Stimulated activated CD8-positive, alpha-beta memory T cell treated with anti-CD3 and anti-CD28 coated beads, Interleukin-7, amount 100 ng/mL, for 1 hour (primary cell): ENCODE results near the gene OPCML.

ENCODE experiments used
- DNase-seq, 2 donors: peaks; one replicate each; pipeline ENCODE4 v3.0.0-alpha.2; 2020; ENCODE audit warnings: low read depth in 2 of 2

OPCML gene

GRCh38 chr11:133541021-133541719 lies 8.9 kb upstream of the OPCML start:
- DNase-seq, result no peak

GRCh38 chr11:133536198-133536597 lies 3.9 kb upstream of the OPCML start:
- DNase-seq, result no peak

DNA sequence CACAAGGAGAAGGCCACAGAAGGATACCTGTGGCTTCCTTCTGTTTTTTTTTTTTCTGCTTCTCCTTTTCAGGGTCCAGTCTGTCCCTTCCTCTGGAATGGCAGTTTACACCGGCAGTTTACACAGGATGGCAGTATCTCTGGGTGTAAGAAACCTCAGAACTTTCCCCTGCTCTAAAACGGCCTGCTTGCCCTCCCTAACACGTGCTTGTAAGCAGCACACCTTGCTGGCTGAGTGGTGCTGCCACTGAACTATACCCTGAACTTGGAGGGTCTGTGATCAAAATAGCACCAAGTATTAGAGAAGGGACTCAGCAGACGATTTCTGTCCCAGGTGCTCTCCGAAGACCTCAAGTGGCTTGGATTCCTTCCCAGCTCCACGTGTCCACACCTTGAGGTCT lies 904 bp upstream of the OPCML start:
- DNase-seq, result no peak

DNA sequence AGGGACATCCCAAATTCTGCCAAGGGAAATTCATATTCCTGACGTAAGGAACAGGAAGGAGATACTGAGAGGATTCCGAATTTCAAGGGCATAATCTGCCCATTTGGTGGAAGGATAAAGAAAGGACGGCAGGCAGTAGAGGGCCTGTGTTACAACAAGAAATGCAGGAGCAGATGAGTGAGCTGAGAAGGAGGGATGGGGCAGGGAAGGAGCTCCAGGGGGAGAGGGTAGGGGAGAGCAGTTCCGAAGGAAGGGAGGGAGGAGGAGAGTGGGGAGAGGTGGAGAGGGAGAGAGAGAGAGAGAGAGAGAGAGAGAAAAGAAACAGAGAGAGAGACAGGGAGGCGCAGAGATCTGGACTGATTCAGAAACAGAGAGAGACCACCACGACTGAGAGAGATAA lies 843 bp downstream of the OPCML start:
- no peak for DNase-seq

DNA sequence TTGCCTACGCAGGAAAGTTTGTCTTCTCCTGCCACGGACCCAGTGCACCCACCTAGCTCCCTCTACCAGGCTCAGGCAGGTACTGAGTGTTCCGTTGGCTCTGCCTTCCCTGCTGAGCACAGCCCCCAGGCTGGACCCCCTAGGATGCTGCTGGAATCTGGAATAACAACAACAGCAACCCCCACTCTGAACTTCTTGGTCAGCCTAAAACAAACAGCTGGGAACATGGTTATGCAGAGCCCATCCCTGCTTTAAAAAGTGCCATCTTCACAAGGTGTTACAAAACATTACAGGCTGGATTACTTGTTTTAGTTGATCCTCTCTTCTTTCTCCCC lies 1.8 kb downstream of the OPCML start:
- no peak for DNase-seq

- DNase-seq, result no peak
Measured at GRCh38 chr11:133529807-133530500, 2.3 kb downstream of the OPCML start.

- DNase-seq, result no peak
Measured at GRCh38 chr11:133526790-133527189, 5.5 kb downstream of the OPCML start.

GRCh38 chr11:133525976-133526375 lies 6.3 kb downstream of the OPCML start:
- no peak for DNase-seq

- no peak for DNase-seq
Measured at GRCh38 chr11:133524488-133524887, 7.8 kb downstream of the OPCML start.

DNA sequence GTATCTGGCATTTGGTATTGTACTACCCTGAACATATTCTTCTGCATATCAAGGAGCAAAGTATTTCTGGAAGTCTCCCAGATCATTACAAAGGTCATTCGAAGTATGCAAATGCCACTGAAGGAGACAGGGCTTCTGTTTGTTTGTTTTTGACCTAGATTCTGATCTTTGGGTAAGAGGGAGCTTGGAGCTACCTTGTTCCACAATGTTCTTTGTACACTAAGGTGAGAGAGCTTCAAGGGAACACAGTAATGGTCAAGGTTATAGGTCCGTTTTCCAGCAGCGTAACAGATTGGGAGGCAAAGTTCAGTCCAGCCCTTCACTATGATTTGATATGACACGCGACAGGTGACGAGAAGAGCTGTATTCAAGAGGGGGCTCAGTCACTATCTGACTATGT lies 10.0 kb downstream of the OPCML start:
- no peak for DNase-seq

- no peak for DNase-seq
Measured at GRCh38 chr11:133521502-133521901, 10.8 kb downstream of the OPCML start.

GRCh38 chr11:133520707-133521106 lies 11.6 kb downstream of the OPCML start:
- DNase-seq, result no peak

- DNase-seq, result no peak
Measured at GRCh38 chr11:133519560-133519959, 12.7 kb downstream of the OPCML start.

- DNase-seq, result no peak
Measured at GRCh38 chr11:133518702-133519264, 13.5 kb downstream of the OPCML start.

GRCh38 chr11:133516845-133517244 lies 15.5 kb downstream of the OPCML start:
- DNase-seq, result no peak

GRCh38 chr11:133515107-133515506 lies 17.2 kb downstream of the OPCML start:
- no peak for DNase-seq

DNA sequence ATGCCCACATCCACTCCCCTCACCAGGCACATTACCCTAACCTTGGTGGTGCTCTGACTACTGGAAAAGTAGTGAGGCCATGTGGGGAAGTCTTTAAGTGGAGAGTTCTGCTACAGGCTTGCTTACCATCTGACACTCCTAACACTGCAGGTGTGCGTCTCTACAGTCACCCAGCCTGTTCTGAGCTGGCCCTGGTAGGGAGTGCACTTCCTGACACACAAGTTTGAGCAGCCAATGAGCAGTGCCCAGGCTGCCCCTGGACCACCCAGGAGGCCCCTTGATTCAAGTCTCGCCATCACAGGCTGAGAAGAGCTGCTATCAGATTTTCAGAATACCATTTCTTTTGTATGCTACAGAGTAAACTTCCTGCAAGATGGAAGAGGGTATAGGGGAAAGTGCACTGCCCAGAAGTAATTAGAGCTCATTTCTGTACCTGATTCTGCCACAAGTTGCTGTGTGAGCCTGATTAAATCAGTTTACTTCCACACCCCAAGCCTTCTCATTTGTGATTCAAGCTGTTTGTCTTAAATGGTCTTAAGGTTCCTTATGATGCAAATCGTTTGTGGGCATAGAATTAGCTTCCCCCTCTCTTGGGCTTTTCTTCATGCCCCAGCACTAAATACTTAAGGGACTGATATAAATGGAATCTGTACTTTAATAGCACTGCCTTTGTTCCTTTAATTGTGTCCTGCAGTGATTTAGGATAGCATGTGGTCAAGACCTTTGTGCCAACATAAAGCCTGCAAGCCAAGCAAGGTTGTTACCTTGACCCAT lies 22.2 kb downstream of the OPCML start:
- DNase-seq, result no peak

GRCh38 chr11:133508468-133508867 lies 23.8 kb downstream of the OPCML start:
- DNase-seq, result no peak

DNA sequence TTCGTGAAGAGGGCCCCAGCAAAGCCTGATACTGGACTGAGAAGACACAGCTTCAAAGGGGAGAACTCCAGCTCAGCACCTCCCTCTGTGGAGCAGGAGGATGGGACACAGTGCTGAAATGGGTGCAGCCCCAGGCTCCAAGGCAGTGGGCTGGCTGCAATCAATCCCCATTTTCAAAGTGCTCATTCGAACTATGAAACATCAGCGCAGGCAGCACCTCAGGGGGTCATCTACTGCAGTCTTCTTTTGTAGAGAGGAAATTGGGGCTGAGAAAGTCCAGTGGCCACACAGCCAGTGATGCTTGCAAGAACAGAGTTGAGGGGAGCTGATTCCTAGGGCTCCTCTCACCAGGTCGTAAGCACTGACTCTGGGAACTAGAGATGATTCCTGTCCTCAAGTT lies 25.1 kb downstream of the OPCML start:
- DNase-seq, result no peak

DNA sequence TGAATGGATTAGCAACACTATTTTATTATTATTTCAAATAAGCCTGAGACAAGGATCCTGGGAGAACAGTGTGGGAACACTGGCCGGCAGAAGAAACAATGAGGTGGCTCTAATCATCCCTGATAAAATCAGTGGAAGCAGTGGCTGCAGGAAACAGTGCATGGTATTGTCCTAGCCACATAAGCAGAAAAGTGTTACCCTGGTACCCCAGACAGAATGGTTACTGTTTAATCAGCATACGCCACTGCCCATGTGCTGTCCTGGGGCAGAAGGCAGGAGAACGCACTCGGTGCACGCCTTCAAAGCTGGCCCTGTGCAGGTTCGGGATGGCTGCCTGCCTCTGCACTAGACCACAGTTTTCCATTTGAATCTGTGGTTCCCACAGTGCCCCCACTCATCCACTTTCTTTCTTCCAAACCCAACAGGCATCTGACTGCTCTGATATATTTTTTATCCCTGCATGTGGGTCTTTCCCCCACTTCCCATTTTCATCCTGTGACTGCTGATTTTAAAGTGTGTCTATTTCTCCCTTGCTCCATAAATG lies 25.7 kb downstream of the OPCML start:
- DNase-seq, result no peak

DNA sequence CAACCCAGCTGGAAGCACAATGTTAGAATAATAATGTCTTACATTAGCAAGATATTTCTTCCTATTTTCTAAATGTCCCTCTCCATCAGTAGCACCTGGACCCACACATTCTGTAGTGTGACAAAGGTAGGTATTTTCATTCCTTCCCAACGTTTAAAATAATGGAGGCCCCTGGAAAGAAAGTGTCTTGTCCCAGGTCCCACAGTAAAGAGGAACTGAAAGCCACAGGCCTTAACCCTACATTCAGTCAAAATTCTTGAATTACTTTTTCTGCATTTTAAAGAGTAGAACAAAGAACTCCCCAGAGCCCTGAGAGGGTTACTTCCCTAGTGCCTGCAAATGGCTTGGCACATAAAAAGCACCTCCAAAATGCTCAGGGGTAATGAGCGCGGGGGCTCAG lies 26.3 kb downstream of the OPCML start:
- DNase-seq, result no peak

- DNase-seq, result no peak
Measured at GRCh38 chr11:133504906-133505305, 27.4 kb downstream of the OPCML start.
